GM23338 (cell line): ENCODE data around the gene DNAJB12. TPM values are rescaled to one million over a fixed set of nuclear protein-coding genes. Genes with fewer than 3 reads are reported as not detected.

Source experiments
- ATAC-seq: fragments of 200-7000 bp; cut with Tn5 transposase; 3 replicates; pipeline ENCODE4 v1.9.1; 2020
- DNase-seq: peaks from one replicate; pipeline ENCODE4 v3.0.0-alpha.2; 2015; ENCODE audit warnings: low spot score
- H2AFZ ChIP-seq: fragments of 200-600 bp; sonication (generic); 2 replicates; pipeline ENCODE4 v1.8.0; 2016; ENCODE audit warnings: antibody characterized with exemption, mild to moderate bottlenecking, moderate library complexity
- H3F3A ChIP-seq: fragments of 200-600 bp; sonication (generic); replicated peaks from 2 replicates; pipeline ENCODE4 v1.8.0; 2017; ENCODE audit warnings: antibody characterized with exemption, mixed run types, low read depth
- H3K27ac ChIP-seq: fragments of 200-600 bp; sonication (generic); 2 replicates; pipeline ENCODE4 v1.6.1; 2016; ENCODE audit warnings: low read depth
- H3K27me3 ChIP-seq: fragments of 200-600 bp; sonication (generic); 2 replicates; pipeline ENCODE4 v1.8.0; 2016; ENCODE audit warnings: mild to moderate bottlenecking, mixed run types, moderate library complexity; ENCODE audit not compliant: insufficient read depth
- H3K36me3 ChIP-seq: fragments of 200-600 bp; sonication (generic); 2 replicates; pipeline ENCODE4 v1.8.0; 2016; ENCODE audit warnings: mild to moderate bottlenecking; ENCODE audit not compliant: insufficient read depth
- H3K4me1 ChIP-seq: fragments of 200-600 bp; sonication (generic); 2 replicates; pipeline ENCODE4 v1.8.0; 2016; ENCODE audit warnings: mild to moderate bottlenecking, moderate library complexity; ENCODE audit not compliant: insufficient read depth
- H3K4me2 ChIP-seq: fragments of 200-600 bp; sonication (generic); 2 replicates; pipeline ENCODE4 v1.7.1; 2017; ENCODE audit warnings: mixed run types
- H3K4me3 ChIP-seq: fragments of 200-600 bp; sonication (generic); 2 replicates; pipeline ENCODE4 v1.6.1; 2016; ENCODE audit warnings: mixed run types
- H3K79me2 ChIP-seq: fragments of 200-600 bp; sonication (generic); replicated peaks from 2 replicates; pipeline ENCODE4 v1.8.0; 2017; ENCODE audit warnings: mild to moderate bottlenecking; ENCODE audit not compliant: insufficient read depth
- H3K9me2 ChIP-seq: fragments of 200-600 bp; sonication (generic); 2 replicates; pipeline ENCODE4 v1.8.0; 2017; ENCODE audit not compliant: insufficient read depth
- H4K20me1 ChIP-seq: fragments of 200-600 bp; sonication (generic); replicated peaks from 2 replicates; pipeline ENCODE4 v1.8.0; 2017; ENCODE audit warnings: mild to moderate bottlenecking; ENCODE audit not compliant: insufficient read depth
- H3K27ac Mint-ChIP-seq: 2 replicates; pipeline ENCODE4 v1.8.0; 2020; ENCODE audit warnings: inconsistent platforms, mild to moderate bottlenecking, moderate library complexity, mixed read lengths
- H3K27me3 Mint-ChIP-seq: 3 replicates; pipeline ENCODE4 v1.8.0; 2022; ENCODE audit warnings: low read depth, mild to moderate bottlenecking, moderate library complexity, mixed read lengths, inconsistent platforms; ENCODE audit not compliant: insufficient read depth, poor library complexity
- H3K36me3 Mint-ChIP-seq: 3 replicates; pipeline ENCODE4 v1.8.0; 2021; ENCODE audit warnings: low read depth, mild to moderate bottlenecking, inconsistent platforms, moderate library complexity, mixed read lengths
- H3K4me1 Mint-ChIP-seq: 3 replicates; pipeline ENCODE4 v1.8.0; 2020; ENCODE audit warnings: mild to moderate bottlenecking, inconsistent platforms, mixed read lengths
- H3K4me3 Mint-ChIP-seq: 3 replicates; pipeline ENCODE4 v1.8.0; 2021; ENCODE audit warnings: moderate library complexity, mild to moderate bottlenecking, inconsistent platforms, mixed read lengths
- H3K9me3 Mint-ChIP-seq: 3 replicates; pipeline ENCODE4 v1.8.0; 2020; ENCODE audit warnings: moderate library complexity, mild to moderate bottlenecking, inconsistent platforms, mixed read lengths
- CREB1 ChIP-seq: fragments of 250-450 bp; sonication (Bioruptor Pico); IDR thresholded peaks from 2 replicates; pipeline ENCODE4 v1.5.0; 2020; ENCODE audit warnings: low read depth, mild to moderate bottlenecking, moderate library complexity
- EZH2 ChIP-seq: fragments of 200-600 bp; sonication (generic); IDR thresholded peaks from one replicate; pipeline ENCODE4 v1.8.0; 2017; ENCODE audit warnings: antibody characterized with exemption, mild to moderate bottlenecking, low read depth; ENCODE audit not compliant: unreplicated experiment
- EZH2phosphoT487 ChIP-seq: fragments of 200-600 bp; sonication (generic); IDR thresholded peaks from one replicate; pipeline ENCODE4 v1.8.1; 2018; ENCODE audit warnings: antibody characterized with exemption; ENCODE audit not compliant: unreplicated experiment
- JUNB ChIP-seq: IDR thresholded peaks from one replicate; pipeline ENCODE4 v1.6.1; 2016; ENCODE audit warnings: antibody characterized with exemption; ENCODE audit not compliant: unreplicated experiment
- NANOG ChIP-seq: IDR thresholded peaks from 2 replicates; pipeline ENCODE4 v1.6.1; 2016; ENCODE audit warnings: antibody characterized with exemption, borderline replicate concordance
- POLR2AphosphoS5 ChIP-seq: IDR thresholded peaks from 2 replicates; pipeline ENCODE4 v1.6.1; 2016; ENCODE audit warnings: antibody characterized with exemption, low read depth
- STAT1 ChIP-seq: IDR thresholded peaks from one replicate; pipeline ENCODE4 v1.6.1; 2016; ENCODE audit warnings: antibody characterized with exemption; ENCODE audit not compliant: unreplicated experiment
- ZNF114 ChIP-seq: fragments of 250-450 bp; sonication (Bioruptor Pico); IDR thresholded peaks from 2 replicates; pipeline ENCODE4 v1.5.0; 2020; ENCODE audit warnings: mild to moderate bottlenecking, moderate library complexity
- ZNF331 ChIP-seq: fragments of 250-450 bp; sonication (Bioruptor Pico); IDR thresholded peaks from 2 replicates; pipeline ENCODE4 v1.5.0; 2020; ENCODE audit warnings: low read depth, mild to moderate bottlenecking, moderate library complexity
- polyA plus RNA-seq: library from polyadenylated mRNA; unstranded; fragments of >200 nt; fragmentation: Nextera tagmentation; extraction: Ambion mirVana; gene quantifications from 2 replicates; pipeline ENCODE4 v1.2.1, GENCODE V29; 2016
- total RNA-seq: library from RNA; depleted of rRNA; stranded (reverse); fragments of >200 nt; shearing (Covaris generic); gene quantifications from 2 replicates; pipeline ENCODE4 v1.2.3, GENCODE V29; 2014
- TF ChIP-seq, protein P1 (sequence below), 2 experiments: fragments of 200-600 bp in 1 of 2; sonication (generic) in 1 of 2; conservative IDR thresholded peaks; 2 replicates each; pipeline versions ENCODE4 v1.5.1 to v1.6.1; 2016 to 2017; ENCODE audit warnings: antibody characterized with exemption in 2 of 2, low read depth in 2 of 2, mild to moderate bottlenecking in 2 of 2, moderate library complexity in 1 of 2
- TF ChIP-seq, protein P2 (sequence below): IDR thresholded peaks from 2 replicates; pipeline ENCODE4 v1.6.1; 2016; ENCODE audit warnings: antibody characterized with exemption
- TF ChIP-seq, protein P3 (sequence below): IDR thresholded peaks from one replicate; pipeline ENCODE4 v1.6.1; 2018; ENCODE audit warnings: antibody characterized with exemption; ENCODE audit not compliant: unreplicated experiment
- TF ChIP-seq, protein P4 (sequence below): fragments of 250-450 bp; sonication (Bioruptor Pico); IDR thresholded peaks from 2 replicates; pipeline ENCODE4 v1.5.0; 2020; ENCODE audit warnings: mild to moderate bottlenecking, moderate library complexity

Gene DNAJB12
- total and polyA plus RNA-seq, 2 experiments from 2014 or later: 12.8 to 16.0 TPM

DNA sequence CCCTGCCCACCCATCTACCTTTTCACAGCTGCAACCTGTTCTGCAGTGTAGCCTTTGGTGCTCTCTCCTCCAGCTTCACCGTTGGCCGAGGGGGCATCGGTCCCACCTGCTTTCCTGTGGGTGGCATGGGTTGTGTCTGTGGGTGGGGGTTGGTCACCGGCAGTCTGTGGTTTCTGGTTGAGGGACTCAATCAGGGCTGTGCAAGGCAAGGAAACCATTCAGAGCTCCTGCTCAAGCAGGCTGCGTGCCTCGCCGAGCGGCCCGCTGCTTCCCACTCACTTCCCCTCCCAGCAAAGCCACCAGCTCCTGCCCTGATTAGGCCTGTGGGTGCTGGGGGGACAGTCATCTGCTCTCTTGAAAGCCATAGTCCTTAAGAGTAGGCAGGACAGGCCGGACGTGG lies 9.8 kb downstream of the DNAJB12 start:
- H3K36me3 Mint-ChIP-seq: peaks cover 7% of the 10 kb centered on the region; the same call in 2 of the 3 replicates
- H3K27ac ChIP-seq: no peak overlapping the region
- TF ChIP-seq ZNF331 (CRISPR knock-in tag) (no peak), EZH2phosphoT487 (no peak), EZH2 (no peak), ZNF114 (CRISPR knock-in tag) (no peak), CREB1 (no peak), JUNB (no peak), STAT1 (no peak), POLR2AphosphoS5 (no peak), NANOG (no peak)
- TF ChIP-seq, protein P1, sequence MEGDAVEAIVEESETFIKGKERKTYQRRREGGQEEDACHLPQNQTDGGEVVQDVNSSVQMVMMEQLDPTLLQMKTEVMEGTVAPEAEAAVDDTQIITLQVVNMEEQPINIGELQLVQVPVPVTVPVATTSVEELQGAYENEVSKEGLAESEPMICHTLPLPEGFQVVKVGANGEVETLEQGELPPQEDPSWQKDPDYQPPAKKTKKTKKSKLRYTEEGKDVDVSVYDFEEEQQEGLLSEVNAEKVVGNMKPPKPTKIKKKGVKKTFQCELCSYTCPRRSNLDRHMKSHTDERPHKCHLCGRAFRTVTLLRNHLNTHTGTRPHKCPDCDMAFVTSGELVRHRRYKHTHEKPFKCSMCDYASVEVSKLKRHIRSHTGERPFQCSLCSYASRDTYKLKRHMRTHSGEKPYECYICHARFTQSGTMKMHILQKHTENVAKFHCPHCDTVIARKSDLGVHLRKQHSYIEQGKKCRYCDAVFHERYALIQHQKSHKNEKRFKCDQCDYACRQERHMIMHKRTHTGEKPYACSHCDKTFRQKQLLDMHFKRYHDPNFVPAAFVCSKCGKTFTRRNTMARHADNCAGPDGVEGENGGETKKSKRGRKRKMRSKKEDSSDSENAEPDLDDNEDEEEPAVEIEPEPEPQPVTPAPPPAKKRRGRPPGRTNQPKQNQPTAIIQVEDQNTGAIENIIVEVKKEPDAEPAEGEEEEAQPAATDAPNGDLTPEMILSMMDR (conservative IDR thresholded peaks at IDR 0.05; ENCODE audit: low read depth in 2 of 2): no peak
- TF ChIP-seq, protein P2, sequence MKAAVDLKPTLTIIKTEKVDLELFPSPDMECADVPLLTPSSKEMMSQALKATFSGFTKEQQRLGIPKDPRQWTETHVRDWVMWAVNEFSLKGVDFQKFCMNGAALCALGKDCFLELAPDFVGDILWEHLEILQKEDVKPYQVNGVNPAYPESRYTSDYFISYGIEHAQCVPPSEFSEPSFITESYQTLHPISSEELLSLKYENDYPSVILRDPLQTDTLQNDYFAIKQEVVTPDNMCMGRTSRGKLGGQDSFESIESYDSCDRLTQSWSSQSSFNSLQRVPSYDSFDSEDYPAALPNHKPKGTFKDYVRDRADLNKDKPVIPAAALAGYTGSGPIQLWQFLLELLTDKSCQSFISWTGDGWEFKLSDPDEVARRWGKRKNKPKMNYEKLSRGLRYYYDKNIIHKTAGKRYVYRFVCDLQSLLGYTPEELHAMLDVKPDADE: no peak
- TF ChIP-seq, protein P3, sequence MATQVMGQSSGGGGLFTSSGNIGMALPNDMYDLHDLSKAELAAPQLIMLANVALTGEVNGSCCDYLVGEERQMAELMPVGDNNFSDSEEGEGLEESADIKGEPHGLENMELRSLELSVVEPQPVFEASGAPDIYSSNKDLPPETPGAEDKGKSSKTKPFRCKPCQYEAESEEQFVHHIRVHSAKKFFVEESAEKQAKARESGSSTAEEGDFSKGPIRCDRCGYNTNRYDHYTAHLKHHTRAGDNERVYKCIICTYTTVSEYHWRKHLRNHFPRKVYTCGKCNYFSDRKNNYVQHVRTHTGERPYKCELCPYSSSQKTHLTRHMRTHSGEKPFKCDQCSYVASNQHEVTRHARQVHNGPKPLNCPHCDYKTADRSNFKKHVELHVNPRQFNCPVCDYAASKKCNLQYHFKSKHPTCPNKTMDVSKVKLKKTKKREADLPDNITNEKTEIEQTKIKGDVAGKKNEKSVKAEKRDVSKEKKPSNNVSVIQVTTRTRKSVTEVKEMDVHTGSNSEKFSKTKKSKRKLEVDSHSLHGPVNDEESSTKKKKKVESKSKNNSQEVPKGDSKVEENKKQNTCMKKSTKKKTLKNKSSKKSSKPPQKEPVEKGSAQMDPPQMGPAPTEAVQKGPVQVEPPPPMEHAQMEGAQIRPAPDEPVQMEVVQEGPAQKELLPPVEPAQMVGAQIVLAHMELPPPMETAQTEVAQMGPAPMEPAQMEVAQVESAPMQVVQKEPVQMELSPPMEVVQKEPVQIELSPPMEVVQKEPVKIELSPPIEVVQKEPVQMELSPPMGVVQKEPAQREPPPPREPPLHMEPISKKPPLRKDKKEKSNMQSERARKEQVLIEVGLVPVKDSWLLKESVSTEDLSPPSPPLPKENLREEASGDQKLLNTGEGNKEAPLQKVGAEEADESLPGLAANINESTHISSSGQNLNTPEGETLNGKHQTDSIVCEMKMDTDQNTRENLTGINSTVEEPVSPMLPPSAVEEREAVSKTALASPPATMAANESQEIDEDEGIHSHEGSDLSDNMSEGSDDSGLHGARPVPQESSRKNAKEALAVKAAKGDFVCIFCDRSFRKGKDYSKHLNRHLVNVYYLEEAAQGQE: no peak
- TF ChIP-seq, protein P4, sequence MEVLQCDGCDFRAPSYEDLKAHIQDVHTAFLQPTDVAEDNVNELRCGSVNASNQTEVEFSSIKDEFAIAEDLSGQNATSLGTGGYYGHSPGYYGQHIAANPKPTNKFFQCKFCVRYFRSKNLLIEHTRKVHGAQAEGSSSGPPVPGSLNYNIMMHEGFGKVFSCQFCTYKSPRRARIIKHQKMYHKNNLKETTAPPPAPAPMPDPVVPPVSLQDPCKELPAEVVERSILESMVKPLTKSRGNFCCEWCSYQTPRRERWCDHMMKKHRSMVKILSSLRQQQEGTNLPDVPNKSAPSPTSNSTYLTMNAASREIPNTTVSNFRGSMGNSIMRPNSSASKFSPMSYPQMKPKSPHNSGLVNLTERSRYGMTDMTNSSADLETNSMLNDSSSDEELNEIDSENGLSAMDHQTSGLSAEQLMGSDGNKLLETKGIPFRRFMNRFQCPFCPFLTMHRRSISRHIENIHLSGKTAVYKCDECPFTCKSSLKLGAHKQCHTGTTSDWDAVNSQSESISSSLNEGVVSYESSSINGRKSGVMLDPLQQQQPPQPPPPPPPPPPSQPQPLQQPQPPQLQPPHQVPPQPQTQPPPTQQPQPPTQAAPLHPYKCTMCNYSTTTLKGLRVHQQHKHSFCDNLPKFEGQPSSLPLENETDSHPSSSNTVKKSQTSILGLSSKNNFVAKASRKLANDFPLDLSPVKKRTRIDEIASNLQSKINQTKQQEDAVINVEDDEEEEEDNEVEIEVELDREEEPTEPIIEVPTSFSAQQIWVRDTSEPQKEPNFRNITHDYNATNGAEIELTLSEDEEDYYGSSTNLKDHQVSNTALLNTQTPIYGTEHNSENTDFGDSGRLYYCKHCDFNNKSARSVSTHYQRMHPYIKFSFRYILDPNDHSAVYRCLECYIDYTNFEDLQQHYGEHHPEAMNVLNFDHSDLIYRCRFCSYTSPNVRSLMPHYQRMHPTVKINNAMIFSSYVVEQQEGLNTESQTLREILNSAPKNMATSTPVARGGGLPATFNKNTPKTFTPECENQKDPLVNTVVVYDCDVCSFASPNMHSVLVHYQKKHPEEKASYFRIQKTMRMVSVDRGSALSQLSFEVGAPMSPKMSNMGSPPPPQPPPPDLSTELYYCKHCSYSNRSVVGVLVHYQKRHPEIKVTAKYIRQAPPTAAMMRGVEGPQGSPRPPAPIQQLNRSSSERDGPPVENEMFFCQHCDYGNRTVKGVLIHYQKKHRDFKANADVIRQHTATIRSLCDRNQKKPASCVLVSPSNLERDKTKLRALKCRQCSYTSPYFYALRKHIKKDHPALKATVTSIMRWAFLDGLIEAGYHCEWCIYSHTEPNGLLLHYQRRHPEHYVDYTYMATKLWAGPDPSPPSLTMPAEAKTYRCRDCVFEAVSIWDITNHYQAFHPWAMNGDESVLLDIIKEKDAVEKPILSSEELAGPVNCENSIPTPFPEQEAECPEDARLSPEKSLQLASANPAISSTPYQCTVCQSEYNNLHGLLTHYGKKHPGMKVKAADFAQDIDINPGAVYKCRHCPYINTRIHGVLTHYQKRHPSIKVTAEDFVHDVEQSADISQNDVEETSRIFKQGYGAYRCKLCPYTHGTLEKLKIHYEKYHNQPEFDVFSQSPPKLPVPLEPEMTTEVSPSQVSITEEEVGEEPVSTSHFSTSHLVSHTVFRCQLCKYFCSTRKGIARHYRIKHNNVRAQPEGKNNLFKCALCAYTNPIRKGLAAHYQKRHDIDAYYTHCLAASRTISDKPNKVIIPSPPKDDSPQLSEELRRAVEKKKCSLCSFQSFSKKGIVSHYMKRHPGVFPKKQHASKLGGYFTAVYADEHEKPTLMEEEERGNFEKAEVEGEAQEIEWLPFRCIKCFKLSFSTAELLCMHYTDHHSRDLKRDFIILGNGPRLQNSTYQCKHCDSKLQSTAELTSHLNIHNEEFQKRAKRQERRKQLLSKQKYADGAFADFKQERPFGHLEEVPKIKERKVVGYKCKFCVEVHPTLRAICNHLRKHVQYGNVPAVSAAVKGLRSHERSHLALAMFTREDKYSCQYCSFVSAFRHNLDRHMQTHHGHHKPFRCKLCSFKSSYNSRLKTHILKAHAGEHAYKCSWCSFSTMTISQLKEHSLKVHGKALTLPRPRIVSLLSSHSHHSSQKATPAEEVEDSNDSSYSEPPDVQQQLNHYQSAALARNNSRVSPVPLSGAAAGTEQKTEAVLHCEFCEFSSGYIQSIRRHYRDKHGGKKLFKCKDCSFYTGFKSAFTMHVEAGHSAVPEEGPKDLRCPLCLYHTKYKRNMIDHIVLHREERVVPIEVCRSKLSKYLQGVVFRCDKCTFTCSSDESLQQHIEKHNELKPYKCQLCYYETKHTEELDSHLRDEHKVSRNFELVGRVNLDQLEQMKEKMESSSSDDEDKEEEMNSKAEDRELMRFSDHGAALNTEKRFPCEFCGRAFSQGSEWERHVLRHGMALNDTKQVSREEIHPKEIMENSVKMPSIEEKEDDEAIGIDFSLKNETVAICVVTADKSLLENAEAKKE (CRISPR knock-in tag): no peak

More for the DNA sequence above, 9.8 kb downstream of the DNAJB12 start:
- H3F3A ChIP-seq: no peaks in the 10 kb centered on the region
- Mint-ChIP-seq H3K27ac (no peak overlapping the region), H3K9me3 (no peaks in the 10 kb centered on the region), H3K4me1 (no peaks in the 10 kb centered on the region; the same call in 2 of the 3 replicates), H3K27me3 (peaks cover 2% of the 10 kb centered on the region), H3K4me3 (no peak overlapping the region)
- H3K36me3 ChIP-seq: no peaks in the 10 kb centered on the region; the same call in 1 of the 2 replicates
- ATAC-seq (no peak), DNase-seq (no peak)
- H3K79me2 ChIP-seq: peaks cover 13% of the 10 kb centered on the region; the same call in 1 of the 2 replicates
- no peaks in the 10 kb centered on the region for H3K4me1 ChIP-seq
- peaks cover 5% of the 10 kb centered on the region for H4K20me1 ChIP-seq
- no peak overlapping the region for H2AFZ ChIP-seq
- H3K9me2 ChIP-seq: no peaks in the 10 kb centered on the region
- H3K4me3 ChIP-seq: no peak overlapping the region
- H3K27me3 ChIP-seq: no peaks in the 10 kb centered on the region
- H3K4me2 ChIP-seq: no peak overlapping the region
